GM18870 (cell line): Measurements from ENCODE around the gene ASAP3.

Experiments used
- ATAC-seq: cut with Tn5 transposase; IDR thresholded peaks from one replicate; pipeline ENCODE4 v1.9.1; 2021; ENCODE audit warnings: moderate library complexity; ENCODE audit not compliant: unreplicated experiment

ASAP3 gene

DNA sequence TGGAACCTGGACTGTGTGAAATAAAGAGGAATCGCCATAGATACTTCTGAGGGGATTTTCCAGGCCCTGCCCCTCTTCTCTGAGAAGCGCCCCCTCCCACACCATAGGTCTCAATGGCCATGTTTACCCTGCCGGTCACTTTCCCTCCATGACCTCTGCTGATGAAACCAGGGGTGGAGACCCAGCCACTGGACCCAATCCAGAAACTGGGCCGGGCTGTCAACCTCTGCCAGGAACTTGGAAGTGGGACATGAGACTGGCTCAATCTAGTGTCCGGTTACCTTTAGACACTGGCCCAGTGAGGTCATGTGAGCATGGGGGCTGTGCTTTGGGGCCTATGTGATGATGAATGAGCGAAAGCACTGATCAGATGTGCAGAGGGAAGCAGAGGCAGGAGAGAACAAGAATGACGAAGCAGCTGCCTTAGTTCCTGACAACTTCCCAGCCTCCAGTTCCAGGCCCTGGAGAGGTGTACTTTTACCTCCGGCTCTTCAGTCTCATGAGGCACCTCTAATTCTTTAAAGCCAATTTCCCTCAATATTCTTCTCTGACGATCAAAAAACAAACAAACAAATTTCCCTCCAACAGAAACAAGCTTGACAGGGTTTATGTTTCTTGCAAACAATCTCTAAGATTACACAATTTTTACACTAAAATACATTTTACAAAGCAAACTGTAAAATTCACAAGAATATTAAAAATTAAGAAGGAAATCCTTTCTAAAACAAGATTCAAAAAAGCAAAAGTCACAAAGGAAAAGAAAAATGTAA lies 4.9 kb downstream of the ASAP3 start:
- no peak for ATAC-seq

DNA sequence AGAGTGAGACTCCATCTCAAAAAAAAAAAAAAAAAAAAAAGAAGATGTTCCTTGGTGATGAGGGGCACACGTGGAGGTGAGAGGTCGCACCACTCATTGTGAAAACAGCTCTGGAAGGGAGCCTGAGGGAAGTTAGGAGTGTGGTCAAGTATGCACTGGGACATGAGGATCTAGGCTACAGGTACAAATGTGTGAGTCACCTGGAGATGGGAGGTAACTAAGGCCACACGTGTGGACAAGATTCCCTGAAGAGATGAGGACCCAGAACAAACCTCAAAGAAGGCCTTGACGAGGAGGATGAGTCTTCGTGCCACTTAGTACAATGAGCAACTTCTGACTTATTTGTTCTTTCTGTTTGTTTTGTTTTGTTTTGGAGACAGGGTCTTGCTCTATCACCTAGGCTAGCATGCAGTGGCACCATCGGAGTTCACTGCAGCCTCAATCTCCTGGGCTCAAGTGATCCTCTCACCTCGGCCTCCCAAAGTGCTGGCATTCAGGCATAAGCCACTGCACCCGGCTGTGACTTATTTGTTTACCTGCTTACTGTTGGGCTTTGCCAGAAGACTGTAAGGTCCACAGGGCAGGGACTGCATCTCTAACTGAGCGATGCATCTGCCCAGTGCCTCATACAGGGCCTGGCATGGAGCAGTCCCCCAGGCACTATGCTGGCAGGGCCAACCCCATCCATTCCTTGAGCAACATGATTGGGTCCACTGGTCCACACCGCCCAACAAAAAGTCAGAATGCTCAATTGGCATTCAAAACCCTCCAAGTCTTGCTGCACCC lies 6.4 kb downstream of the ASAP3 start:
- ATAC-seq: no peak

DNA sequence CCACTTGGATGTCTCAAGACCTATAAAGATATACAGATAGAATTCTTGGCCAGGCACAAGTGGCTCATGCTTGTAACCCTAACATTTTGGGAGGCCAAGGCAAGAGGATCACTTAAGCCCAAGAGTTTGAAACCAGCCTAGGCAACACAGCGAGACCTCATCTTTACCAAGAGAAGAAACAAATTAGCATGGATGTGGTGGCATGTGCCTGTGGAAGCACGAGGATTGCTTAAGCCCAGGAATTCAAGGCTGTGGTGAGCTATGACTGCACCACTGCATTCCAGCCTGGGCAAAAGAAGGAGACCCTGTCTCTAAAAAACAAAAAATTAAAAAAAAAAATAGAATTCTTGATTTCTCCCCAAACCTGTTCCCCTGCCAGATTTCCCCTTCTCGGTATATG lies 8.3 kb downstream of the ASAP3 start:
- ATAC-seq: no peak

DNA sequence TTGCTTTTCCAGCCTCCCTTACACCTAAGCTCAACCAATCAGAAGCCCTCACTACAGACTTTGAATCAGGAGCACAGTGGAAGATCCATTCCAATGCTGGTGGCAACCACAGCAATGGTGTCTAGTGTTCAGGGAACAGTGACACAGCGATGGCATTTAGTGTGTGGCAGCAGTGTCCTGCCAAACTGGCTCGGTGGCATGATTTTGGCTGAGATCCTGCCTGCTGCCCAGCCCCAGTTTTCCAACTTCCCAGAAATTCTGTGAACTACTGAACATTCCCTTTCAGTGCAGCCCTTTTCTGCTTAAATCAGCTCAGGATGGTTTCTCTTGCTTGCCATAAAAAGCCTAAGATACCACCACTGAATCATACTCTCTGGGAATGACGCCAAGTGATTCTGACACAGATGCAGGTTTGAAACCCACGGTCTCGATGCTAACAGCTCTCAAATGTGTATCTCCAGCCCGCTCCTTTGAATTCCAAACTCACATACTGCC lies 8.8 kb downstream of the ASAP3 start:
- ATAC-seq: no peak

DNA sequence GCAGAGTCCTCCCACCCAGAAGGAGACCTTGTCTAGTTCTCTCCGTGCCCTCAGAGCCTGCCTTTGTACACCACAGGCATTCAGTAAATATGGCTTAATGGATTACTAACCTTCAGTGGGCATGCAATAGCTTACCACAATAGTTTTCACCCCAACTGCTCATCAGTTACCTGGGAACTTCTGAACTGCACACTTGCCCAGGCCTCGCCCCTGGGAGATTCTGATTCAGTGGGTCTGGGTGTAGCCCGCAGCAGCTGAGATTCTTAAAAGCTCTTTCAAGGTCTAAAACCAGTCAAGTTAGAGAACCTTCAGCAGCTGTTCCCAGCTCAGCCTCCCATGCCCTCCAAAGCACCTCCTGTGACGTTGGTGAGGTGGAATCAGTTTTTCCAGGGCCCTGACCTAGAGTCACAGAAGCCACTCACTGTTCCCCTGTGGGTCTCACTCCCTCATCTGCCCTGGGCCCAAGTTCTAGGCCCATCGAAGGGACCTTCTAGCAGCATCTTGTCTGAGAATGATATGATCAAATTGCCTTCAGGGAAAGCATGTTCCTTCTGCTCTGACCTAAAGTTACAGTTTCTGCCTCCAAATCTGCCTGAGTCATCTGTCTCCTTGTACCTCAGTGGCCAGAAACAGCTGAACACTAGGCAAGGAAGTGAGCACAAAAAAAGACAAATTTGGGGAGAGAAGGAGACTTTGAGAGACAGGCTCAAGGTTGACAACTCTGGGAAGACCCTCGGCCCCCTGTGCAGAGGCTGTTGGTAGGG lies 10.8 kb downstream of the ASAP3 start:
- no peak for ATAC-seq

DNA sequence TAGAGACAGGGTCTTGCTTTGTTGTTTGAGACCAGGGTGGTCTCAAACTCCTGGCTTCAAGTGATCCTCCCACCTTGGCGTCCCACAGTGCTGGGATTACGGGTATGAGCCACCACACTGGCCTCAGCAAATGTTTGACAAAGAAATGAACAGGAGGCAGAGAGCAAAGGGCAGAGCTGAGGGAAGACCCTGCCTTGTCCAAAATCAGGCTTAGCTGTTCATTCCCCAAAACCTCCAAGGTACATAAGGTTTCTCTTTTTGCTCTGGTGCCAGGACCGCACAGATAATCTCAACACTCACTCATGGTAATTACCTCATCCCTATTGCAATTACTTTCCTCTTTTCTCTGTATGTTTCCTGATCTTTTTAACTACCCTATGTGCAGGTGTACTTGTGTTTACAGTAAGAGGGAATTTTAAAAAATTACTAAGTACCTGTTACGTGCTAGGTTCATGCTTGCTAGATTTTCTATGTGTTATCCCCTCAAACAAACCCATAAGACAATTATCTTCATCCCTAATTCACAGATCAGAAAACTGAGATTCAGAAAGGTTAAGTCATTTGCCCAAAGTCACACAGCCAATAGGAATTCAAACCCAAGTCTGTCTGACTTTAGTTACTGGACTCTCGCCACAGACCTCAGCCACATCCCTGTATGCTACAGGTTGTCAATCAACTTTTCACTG lies 11.5 kb downstream of the ASAP3 start:
- ATAC-seq: no peak

DNA sequence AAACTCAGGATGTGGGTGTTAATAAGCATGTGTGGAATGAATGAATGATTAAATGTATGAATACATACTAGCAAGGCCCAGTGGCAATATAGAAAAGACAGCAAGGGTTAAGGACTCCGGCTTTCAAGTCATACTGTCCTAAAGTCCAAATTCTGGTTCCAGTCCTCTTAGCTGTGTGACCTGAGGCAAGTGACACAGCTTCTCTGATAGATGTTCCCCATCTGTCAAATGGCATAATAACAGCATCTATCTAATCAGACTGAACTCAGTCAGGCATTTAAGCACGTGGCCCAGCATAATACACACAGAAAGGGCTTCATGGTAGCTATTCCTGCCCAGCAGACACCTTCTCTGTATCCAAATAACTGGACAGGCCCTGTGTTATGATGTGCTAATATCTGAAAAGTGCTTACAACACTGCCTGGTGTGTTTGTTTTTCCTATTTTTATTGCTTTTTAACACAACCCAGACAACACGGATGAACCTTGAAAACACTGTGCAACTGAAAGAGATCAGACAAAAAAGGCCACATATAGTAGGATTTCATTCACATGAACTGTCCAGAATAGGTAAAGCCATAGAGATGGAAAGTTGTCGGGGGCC lies 12.4 kb downstream of the ASAP3 start:
- no peak for ATAC-seq

DNA sequence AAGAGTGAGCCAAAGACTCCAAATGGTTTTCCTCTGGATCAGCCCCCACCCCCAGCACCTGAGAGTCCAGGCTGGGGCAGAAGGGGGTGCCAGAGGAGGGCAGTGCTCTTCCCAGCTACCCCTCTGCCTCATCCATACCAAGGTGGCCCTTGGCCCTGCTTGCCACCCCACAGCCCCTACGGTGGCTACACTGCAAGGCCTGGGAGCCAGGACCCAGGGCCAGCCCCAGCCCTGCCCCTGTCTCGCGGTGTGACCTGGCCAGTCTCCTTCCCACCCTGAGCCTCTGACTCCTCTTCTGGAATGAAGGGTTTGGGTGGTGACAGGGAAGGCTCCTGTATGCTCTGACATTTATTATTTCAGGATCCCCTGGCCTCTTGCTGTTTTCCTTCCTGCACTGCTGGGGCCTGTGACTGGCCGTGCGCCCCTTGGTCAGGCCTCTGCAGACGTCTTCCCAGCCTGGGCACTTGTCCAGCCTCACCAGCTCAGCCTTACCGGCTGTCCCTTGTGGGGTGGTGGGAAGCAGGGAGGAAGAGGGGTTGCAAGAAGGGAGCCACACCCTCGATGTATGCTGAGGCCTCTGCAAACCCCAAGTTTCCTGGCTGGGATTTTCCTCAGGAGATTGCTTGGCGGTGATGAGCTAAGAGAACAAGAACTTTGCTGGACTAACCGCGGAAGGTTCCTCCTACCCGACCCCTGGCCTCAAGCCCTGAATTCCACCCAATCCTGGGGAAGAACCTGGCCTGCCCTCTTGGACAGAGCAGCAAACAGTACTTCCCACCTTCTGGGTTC lies 13.5 kb downstream of the ASAP3 start:
- no peak for ATAC-seq

DNA sequence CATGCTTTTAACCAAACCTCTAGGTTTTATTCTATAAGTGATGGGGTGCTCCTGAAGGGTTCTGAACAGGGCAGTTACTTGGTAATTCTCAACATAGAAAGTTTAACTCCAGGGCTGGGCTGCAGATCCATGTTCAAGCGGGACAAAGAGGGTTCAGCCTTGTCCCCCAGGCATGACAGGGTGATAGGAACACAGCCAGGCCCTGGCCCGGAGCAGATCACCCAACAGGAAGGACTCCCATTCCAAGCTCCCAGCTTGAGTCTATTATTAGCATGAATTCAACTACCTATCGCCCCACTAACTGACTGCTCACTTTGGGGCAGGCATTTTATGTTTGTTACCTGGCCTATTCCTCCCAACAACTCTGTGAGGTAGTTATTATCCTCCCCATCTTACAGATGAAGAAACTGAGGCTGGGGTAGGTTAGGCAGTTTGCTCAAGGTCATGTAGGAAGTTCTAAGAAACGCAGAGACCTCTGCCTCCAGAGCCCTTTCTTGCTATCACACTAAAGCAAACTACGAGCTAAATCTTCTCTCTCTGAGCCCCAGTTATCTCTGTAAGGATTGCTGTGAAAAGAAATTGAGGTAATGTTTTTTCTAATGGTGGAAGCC lies 14.5 kb downstream of the ASAP3 start:
- no peak for ATAC-seq

DNA sequence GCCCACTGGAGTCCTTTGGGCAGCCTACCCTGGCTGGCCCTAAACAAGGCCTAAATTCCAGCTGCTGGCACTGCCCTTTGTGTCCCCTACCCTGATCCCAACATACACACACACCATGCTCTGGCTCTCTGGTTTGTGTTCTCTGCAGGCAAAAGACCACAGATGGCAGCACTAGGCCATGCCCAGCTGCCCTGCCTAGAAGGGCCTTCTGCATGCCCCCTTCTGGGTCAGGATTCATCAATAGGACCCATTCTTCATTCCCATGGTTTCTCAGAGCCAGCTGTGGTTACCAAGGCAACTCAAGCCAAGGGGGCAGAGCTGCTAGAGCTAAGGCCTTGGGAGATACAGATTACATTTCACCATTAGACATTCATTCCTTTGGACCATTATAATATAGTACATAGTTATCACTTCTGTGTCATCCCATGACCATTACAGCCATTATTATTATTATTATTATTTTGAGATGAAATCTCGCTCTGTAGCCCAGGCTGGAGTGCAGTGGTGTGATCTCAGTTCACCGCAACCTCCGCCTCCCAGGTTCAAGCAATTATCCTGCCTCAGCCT lies 17.5 kb downstream of the ASAP3 start:
- no peak for ATAC-seq

DNA sequence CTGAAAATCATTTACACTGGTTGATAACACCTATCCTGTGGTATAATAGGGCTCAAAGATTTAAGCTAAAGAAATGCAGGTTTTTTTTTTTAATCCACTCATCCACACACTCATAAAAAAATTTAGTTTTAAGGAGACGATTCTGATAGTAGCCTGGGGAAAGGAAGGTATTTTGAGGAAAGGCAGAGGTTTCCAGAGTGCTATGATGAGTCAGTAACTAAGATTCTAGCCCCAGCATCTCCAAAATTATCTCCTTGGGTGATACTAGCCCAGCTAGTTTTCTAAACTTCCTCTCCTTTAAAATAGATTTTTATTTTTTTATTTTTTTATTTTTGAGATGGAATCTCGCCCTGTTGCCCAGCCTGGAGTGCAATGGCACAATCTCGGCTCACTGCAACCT lies 20.7 kb downstream of the ASAP3 start:
- ATAC-seq: no peak

DNA sequence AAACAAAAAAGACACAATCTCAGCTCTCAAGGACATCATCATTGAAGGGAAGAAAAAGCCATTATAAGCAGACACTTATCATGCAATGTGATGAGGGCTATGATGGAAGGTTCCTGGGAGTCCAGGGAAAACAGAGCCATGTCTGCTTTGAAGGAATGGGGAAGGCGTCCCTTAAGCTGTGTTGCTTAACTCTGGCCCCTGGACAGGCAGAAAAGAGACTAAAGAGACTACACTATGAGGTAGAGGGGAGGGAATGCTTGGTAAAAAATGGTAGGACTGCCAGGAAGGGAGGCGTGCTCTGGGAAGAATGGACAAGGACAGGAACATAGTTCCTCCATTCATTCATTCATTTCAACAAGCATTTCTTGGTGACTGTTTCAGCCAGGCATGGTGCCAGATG lies 21.2 kb downstream of the ASAP3 start:
- ATAC-seq: no peak

DNA sequence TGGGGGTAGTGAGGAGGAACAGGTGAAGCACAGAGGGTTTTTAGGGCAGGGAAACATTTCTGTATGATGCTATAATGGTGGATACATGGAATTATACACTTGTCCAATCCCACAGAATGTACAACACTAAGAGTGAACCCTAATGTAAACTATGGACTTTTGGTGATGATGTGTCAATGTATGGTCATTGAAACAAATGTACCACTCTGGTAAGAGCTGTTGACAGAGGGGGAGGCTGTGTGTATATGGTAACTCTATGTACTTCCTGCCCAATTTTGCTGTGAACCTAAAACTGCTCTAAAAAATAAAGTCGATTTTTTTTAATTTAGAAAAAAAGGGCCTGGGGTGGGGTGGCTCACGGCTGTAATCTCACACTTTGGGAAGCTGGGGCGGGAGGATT lies 22.9 kb downstream of the ASAP3 start:
- ATAC-seq: no peak

DNA sequence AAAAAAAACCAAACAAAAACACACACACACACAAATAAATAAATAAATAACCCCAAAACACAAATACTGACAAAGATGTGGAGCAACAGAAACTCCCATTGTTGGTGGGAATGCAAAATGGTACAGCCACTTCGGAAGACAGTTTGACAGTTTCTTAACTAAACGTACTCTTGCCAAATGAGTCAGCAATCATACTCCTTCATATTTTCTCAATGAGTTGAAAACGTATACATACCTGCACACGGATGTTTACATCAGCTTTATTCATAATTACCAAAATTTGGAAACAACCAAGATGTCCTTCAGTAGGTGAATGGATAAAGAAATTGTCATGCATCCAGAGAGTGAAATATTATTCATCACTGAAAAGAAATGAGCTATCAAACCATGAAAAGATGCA lies 23.5 kb downstream of the ASAP3 start:
- no peak for ATAC-seq

DNA sequence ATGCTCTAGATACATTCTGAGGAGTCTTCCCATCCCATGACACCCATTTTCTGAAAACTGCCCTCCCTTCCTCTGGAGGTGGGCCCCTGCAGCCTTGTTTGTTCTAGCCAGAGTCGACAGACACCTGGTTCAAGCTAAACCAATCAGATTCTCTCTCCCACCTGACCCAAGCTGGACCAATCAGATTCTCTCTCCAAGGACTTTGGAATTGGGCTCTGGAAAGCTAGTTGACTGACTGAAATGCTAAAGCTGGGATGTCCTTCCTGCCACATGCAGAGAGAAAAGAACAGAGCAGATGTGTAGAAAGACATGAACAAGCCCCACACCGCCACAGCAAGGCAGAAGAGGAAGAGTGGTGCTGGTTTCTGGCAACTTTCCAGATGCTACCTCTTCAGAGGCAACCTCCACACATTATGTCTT lies 24.6 kb downstream of the ASAP3 start:
- ATAC-seq: no peak

DNA sequence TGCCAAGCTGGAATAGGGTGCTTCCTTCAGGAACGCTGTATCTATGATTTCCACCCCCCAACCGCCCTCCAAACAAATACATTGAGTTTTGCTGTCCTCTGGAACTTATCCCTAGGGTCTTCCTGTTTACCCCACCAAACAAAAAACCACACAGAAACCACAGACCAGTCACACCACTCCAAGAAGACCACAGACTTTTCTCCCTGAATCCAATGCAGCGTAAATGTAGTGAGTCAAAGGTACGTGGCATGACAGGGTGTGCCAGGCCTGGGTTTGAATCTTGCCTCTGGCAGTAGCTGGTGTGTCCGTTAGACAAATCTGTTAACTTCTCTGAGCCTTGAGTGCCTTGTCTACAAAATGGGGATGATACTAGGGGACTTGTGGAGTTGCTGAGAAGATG lies 27.8 kb downstream of the ASAP3 start:
- ATAC-seq: no peak

DNA sequence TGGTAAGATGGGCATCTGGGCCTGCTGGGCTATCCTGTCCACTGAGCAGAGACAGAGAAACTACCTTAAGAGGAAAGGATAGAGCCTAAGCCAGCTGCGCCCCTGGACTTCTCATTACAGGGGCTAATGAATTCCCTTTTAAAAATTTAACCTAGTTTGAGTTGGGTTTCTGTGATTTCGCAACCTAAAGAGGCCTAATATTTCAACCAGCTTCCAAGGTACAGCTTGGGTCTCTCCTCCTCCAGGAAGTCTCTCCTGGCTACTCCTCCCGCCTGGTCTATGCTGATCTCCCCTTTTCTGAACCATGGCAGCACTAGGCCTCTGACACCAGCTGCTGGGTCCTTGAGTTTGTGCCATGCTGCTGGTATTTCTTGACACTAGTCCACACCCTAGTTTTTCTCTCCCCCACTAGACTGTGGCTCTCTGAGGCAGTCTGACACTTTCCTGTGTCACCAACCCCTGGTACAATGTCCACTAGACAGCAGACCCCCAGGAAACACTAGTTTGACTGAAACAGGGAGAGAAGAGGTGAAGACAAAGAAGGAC lies 30.5 kb downstream of the ASAP3 start:
- ATAC-seq: no peak

DNA sequence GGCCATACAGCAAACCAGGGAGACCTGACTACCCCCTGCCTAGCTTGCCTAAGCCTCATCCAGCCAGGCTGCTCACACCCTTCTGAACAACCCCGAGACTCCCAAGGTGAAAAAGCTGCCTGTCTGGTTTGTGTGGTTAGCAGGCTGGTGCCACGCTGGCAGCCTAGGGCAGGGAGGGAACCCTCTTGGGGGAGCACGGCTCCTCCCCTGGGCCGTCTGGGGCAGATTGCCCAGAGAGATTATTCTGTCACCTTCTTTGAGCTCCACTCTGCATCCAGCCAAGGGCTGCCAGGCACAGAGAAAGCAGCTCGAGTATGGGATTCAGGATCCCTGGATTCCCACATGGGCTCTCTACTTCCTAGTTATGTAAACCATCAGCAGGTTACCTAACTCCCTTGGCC lies 32.0 kb downstream of the ASAP3 start:
- ATAC-seq: no peak

DNA sequence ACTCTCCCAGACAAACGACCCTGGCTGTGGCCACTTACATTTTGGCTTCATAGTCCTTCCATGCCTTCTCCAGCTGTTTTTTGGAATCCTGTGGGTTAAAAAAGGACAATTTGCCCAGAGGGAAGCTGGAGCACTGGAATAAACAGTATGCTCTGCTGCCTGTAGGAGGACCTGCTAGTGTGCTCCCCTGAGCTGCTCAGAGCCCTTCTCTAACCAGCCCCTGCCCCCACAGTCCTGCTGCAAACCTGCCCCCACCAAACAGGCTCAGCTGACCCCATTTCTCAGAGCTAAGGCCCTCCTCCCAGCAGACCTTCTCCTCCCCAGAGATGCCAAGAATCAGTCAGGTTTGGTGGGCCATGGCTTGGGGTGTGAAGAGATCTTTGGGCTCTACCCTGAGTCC lies 32.5 kb downstream of the ASAP3 start:
- ATAC-seq: no peak
